GM21619 (cell line): ENCODE results near the gene TTC39B.

ENCODE experiments used
- ATAC-seq: cut with Tn5 transposase; IDR thresholded peaks from one replicate; pipeline ENCODE4 v1.9.1; 2021; ENCODE audit not compliant: unreplicated experiment

TTC39B gene

GRCh38 chr9:15304632-15305031 lies 2.4 kb downstream of the TTC39B start:
- ATAC-seq = no peak

DNA sequence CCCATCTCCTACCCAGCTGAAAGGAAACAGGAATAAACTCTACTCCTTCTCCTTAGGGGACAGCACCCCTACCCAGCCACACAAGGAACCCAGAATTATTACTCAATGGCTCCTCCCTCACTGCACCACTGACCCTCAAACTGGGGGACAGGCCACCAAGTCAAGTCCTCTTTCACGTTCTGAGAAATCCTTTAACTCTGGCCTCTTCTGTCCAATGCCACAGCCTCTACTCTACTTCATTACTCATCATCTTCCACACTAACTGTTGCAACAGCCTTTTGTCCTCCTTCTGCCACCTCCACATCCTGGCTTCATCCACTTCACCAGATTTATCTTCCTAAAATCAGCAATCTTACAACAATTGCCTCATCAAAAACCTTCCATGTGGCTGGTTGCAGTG lies 6.8 kb downstream of the TTC39B start:
- no peak for ATAC-seq

- ATAC-seq = peak; percentile 87
Observed at GRCh38 chr9:15299374-15299939, 7.6 kb downstream of the TTC39B start.

- ATAC-seq = no peak
Observed at GRCh38 chr9:15298362-15298761, 8.7 kb downstream of the TTC39B start.

DNA sequence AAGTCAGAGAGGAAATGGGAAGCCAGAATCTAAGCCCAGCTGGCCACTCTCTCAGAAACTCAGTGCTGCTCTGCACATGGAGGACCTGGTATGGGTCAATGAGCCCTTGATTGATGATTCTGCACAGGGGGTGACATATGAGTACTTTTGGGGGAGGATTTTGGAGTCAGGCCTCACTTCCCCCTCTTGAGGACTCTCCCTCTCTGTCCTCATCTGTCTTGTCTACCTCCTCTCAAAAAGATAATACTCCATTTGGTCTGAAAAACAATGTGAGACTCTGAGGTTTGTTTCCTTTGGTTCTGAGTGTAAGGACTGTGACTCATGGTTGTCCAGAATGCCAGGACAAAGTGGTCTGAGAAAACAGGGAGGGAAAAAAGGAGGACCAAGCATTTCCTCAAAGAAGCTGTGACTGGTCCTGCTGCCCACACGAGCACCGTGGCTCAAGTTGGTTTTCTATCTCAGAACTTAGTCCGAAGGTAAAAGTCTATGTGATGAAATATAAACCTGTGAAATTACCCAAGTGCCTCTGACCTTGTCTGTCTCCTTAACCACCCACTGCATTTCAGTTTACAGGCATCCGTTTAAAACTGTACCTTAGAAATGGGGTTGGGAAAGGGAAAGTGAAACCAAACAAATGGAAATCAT lies 11.1 kb downstream of the TTC39B start:
- peak; percentile 26 for ATAC-seq

GRCh38 chr9:15294604-15295003 lies 12.4 kb downstream of the TTC39B start:
- ATAC-seq = no peak

DNA sequence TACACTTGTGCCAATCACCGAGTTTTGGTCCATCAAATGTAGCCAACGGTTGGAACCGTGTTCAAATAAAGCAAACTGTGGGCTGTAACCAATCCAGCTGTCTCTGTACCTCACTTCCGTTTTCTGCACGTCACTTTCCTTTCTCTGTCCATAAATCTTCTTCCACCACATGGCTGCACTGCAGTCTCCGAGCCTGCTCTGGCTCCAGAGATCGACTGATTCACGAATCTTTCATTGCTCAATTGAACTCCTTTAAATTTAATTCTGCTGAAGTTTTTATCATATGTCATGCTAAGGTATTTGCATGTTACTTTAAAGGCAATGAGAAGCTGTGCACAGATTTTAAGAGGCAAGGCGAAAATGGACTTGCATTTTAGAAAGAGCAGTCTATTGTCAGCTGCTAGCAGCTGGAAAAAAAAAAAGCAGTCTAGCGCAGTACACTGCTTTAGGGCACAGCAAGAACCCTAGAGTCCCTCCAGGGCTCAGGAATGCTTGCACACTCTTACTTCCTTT lies 13.2 kb downstream of the TTC39B start:
- ATAC-seq = no peak

DNA sequence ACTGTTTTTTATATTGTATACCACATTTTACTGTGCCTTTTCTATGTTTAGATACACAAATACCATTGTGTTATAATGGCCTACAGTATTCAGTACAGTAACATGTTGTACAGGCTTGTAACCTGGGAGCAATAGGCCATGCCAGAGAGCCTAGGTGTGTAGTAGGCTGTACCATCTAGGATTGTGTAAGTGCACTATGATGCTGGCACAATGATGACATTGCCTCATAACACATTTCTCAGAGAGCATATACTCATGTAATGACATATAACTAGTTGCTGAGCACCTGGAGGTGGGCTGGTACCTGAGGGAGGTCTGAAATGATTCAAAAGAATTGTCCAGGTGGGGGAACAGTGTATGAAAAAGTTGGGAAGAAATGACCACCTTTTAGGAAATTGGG lies 13.9 kb downstream of the TTC39B start:
- no peak for ATAC-seq

GRCh38 chr9:15289603-15290002 lies 17.4 kb downstream of the TTC39B start:
- ATAC-seq = no peak

- no peak for ATAC-seq
Observed at GRCh38 chr9:15287309-15287708, 19.7 kb downstream of the TTC39B start.

- ATAC-seq = no peak
Observed at GRCh38 chr9:15286161-15286821, 20.7 kb downstream of the TTC39B start.

GRCh38 chr9:15282567-15283285 lies 24.3 kb downstream of the TTC39B start:
- ATAC-seq = no peak

DNA sequence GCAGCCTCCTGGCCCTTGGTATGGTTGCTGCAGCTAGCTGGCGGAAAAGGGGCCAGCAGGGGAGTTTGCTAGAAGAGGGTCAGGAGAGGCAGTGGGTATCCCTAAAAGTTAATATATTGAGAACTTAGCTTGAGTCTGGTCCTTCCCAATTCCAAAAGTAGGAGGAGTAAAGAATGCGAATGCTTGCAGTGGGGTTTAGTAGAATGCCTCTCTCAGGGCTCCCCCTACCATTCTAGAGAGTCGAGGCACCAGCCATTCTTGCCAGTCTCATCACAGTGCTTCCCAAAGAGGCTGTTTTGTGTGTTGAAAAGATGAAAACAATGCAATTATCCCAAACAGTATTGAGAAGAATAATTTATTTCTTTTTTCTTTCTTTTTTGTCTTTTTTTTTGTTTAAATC lies 26.4 kb downstream of the TTC39B start:
- ATAC-seq = no peak

GRCh38 chr9:15278839-15279238 lies 28.2 kb downstream of the TTC39B start:
- ATAC-seq = no peak

DNA sequence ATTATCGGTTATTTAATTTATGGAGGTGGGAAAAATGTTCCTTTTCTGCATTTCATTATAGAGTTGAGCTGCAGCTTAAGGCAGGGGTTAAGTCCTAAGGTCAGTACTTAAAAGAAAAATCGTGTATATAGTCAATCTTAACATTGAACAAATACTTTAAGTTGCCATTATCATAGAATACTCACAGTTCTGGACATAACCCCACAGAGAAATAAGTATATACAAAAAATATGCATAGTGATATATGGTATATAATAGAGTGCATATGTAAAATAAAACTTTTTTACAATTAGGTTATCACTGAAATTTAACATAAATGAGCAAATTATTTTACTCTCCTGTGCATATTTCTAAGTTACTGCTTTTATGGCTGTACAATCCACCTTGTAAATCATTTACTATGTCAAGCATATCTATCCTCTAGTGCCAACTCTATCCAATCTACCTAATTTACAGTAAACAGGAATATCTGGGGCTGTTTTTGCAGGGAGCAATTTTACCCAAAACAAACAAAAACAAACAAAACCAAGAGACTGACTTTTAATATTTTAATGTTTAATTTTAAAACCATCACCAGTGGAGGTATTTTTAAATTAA lies 28.8 kb downstream of the TTC39B start:
- ATAC-seq = no peak

GRCh38 chr9:15277400-15278090 lies 29.5 kb downstream of the TTC39B start:
- no peak for ATAC-seq

DNA sequence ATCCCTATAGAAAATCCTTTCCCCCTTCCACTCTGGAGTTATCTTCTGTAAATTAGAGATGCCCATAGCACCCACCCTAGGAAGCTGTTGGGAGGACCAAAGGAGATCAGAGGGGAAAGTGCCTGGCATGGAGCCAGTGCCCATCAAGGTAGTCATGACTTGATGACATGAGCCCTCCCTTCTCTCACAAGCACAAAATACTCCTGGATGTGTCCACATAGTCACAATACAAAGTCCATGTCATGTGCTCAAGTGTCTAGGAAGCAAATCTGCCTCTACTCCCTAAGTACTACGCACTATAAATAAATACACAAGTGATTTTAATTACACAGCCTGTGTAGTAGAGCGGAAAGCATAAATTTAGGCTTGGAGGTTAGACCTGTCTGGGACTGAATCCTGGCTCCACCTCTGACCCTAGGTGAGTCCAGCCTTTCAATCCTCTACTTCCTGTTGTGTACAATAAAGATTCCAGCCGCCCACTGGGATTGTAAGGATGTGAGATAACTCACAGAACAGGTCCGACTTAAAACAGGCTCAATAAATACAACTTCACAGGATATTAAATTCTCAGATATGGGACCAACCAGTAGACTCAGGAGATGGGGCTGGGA lies 30.6 kb downstream of the TTC39B start:
- ATAC-seq = no peak

- ATAC-seq = no peak
Observed at GRCh38 chr9:15274425-15274824, 32.6 kb downstream of the TTC39B start.

- no peak for ATAC-seq
Observed at GRCh38 chr9:15272377-15272928, 34.6 kb downstream of the TTC39B start.

GRCh38 chr9:15271403-15271802 lies 35.6 kb downstream of the TTC39B start:
- ATAC-seq = no peak
